OCI-LY3 (cell line): ENCODE results near the gene NUP210.

Experiments used
- H2AFZ ChIP-seq: fragments of 200-600, 300-600 bp; shearing (Covaris generic); 2 replicates; pipeline ENCODE4 v1.6.0; 2014; ENCODE audit warnings: antibody characterized with exemption, low read depth, low read length
- H3K27ac ChIP-seq: fragments of 200-600, 300-600 bp; sonication (generic); 2 replicates; pipeline ENCODE4 v1.5.1; 2014; ENCODE audit warnings: mild to moderate bottlenecking, low read length, moderate library complexity, mixed read lengths
- H3K27me3 ChIP-seq: fragments of 200-600, 300-600 bp; sonication (generic); 2 replicates; pipeline ENCODE4 v1.6.1; 2014; ENCODE audit warnings: low read depth, low read length, mixed read lengths
- H3K36me3 ChIP-seq: fragments of 200-600, 300-600 bp; sonication (generic); replicated peaks from 2 replicates; pipeline ENCODE3; 2014; ENCODE audit warnings: low read depth, low read length, mixed read lengths
- H3K4me1 ChIP-seq: fragments of 300-600, 200-600 bp; sonication (generic); 2 replicates; pipeline ENCODE4 v1.6.1; 2014; ENCODE audit warnings: low read length, mixed read lengths
- H3K4me2 ChIP-seq: fragments of 200-600, 300-600 bp; sonication (generic); 2 replicates; pipeline ENCODE4 v1.6.1; 2014; ENCODE audit warnings: low read length, mixed read lengths
- H3K4me3 ChIP-seq: fragments of 300-600, 200-600 bp; sonication (generic); 2 replicates; pipeline ENCODE4 v1.5.1; 2014; ENCODE audit warnings: antibody characterized with exemption, mild to moderate bottlenecking, low read length, moderate library complexity
- H3K79me2 ChIP-seq: fragments of 300-600, 200-600 bp; shearing (Covaris generic); 2 replicates; pipeline ENCODE4 v1.6.1; 2014; ENCODE audit warnings: mild to moderate bottlenecking, low read length, mixed read lengths
- H3K9ac ChIP-seq: fragments of 300-600, 200-600 bp; shearing (Covaris generic); 2 replicates; pipeline ENCODE4 v1.6.0; 2014; ENCODE audit warnings: mild to moderate bottlenecking, low read length, moderate library complexity
- H3K9me3 ChIP-seq: fragments of 200-600, 300-600 bp; shearing (Covaris generic); 2 replicates; pipeline ENCODE4 v1.6.1; 2014; ENCODE audit warnings: low read length, mixed read lengths; ENCODE audit not compliant: insufficient read depth
- H4K20me1 ChIP-seq: fragments of 200-600, 300-600 bp; sonication (generic); 2 replicates; pipeline ENCODE4 v1.6.1; 2016; ENCODE audit warnings: low read length, mixed read lengths; ENCODE audit not compliant: insufficient read depth
- EZH2phosphoT487 ChIP-seq: fragments of 200-600 bp; shearing (Covaris generic); IDR thresholded peaks from 2 replicates; pipeline ENCODE4 v1.6.1; 2018; ENCODE audit warnings: antibody characterized with exemption, mixed run types, low read depth
- TF ChIP-seq, protein P1 (sequence below): fragments of 200-600, 300-600 bp; sonication (generic); IDR thresholded peaks from 2 replicates; pipeline ENCODE4 v1.5.1; 2014; ENCODE audit warnings: antibody characterized with exemption, low read length, low read depth

NUP210 gene

DNA sequence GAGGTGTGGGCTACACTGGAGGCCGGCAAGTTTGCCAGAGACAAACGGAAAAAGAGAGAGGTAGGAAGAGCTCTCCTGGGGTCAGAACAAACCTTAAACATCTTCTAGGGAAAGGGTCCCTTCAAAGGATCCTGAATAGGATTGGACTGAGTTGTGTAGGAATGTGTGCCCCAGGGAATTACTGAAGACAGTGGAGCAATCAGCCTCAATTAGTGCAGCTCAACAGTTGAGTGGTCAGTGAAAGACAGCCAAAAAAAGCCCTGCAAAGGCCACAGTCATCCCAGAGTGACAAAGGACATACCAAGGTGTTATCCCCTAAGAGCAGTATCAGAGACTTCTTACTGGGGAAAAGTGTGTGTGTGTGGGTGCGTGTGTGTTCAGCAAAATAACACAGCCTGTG, 70.3 kb downstream of the NUP210 start:
- H2AFZ ChIP-seq = no peak overlapping the region
- no peak overlapping the region for H3K4me2 ChIP-seq
- no peaks in the 10 kb centered on the region for H3K9me3 ChIP-seq
- H3K36me3 ChIP-seq = peaks cover 97% of the 10 kb centered on the region
- H3K27me3 ChIP-seq = no peaks in the 10 kb centered on the region
- no peak overlapping the region for H3K27ac ChIP-seq
- no peak overlapping the region for H3K4me3 ChIP-seq
- peaks cover 5% of the 10 kb centered on the region; the same call in 1 of the 2 replicates for H3K79me2 ChIP-seq
- TF ChIP-seq EZH2phosphoT487 = no peak
- TF ChIP-seq, protein P1, sequence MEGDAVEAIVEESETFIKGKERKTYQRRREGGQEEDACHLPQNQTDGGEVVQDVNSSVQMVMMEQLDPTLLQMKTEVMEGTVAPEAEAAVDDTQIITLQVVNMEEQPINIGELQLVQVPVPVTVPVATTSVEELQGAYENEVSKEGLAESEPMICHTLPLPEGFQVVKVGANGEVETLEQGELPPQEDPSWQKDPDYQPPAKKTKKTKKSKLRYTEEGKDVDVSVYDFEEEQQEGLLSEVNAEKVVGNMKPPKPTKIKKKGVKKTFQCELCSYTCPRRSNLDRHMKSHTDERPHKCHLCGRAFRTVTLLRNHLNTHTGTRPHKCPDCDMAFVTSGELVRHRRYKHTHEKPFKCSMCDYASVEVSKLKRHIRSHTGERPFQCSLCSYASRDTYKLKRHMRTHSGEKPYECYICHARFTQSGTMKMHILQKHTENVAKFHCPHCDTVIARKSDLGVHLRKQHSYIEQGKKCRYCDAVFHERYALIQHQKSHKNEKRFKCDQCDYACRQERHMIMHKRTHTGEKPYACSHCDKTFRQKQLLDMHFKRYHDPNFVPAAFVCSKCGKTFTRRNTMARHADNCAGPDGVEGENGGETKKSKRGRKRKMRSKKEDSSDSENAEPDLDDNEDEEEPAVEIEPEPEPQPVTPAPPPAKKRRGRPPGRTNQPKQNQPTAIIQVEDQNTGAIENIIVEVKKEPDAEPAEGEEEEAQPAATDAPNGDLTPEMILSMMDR = no peak
- no peak overlapping the region for H3K9ac ChIP-seq
- no peaks in the 10 kb centered on the region; the same call in 1 of the 2 replicates for H3K4me1 ChIP-seq
- H4K20me1 ChIP-seq = no peaks in the 10 kb centered on the region

DNA sequence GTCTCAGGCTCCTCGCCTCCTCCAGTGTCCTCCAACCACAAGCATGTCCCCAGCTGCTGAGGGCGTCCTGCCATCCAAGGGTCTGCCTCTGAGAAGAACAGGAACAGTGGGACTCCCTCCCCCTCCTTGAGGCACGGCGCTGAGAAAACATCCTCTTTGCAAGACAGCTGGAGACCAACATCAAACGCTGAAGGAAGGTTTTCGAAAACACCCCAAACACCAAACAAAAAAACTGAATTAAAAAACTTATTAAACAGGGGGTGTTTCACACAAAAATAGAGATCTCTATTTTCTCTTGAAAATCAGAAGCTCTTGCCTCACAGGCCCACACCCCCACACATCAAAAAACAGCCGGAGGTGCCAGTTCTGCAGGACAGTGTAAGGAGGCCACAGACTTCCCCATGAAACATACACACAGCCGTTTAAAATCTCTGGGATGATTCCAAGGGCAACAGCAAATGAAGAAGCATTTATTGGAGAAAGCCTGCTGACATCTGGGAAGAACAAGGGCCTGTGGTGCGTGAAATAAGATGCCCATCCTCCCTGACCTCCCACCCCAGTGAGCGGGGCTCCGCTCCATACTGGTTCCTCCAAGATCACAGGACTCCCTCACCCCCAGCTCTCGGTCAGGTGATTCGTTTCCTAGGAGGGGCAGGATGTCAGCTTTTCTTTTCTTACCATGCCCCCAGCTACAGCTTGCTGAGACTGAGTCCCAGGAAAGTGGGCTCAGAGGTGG, 71.3 kb downstream of the NUP210 start:
- no peaks in the 10 kb centered on the region for H3K27me3 ChIP-seq
- no peaks in the 10 kb centered on the region for H4K20me1 ChIP-seq
- TF ChIP-seq, protein P1 = no peak
- TF ChIP-seq EZH2phosphoT487 = no peak
- H3K4me3 ChIP-seq = no peak overlapping the region
- H3K9me3 ChIP-seq = no peaks in the 10 kb centered on the region
- H3K9ac ChIP-seq = no peak overlapping the region
- H2AFZ ChIP-seq = no peak overlapping the region
- H3K27ac ChIP-seq = no peak overlapping the region
- no peaks in the 10 kb centered on the region; the same call in 1 of the 2 replicates for H3K4me1 ChIP-seq
- no peak overlapping the region for H3K4me2 ChIP-seq
- peaks cover 4% of the 10 kb centered on the region; the same call in 1 of the 2 replicates for H3K79me2 ChIP-seq
- peaks cover 92% of the 10 kb centered on the region for H3K36me3 ChIP-seq

DNA sequence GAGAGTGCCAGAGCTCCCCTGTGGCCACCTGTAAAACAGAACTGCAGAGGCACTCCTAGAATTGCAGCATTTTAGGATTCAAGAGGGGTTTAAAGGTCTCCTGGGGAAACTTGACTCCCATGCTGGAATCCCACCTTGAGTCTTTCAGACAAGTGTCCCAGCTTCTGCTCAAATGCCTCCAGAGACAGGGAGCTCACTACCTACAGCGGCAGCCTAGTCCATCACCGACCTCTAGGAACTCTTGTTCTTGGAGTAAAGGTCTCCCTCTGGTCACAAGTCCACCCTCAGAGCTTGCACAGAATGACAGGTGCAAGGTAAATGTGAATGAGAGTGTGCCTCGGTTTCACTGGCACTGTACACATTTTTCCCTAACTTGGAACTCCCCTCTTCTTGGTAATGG, 72.0 kb downstream of the NUP210 start:
- no peak overlapping the region for H3K4me3 ChIP-seq
- no peak for TF ChIP-seq EZH2phosphoT487
- TF ChIP-seq, protein P1 = no peak
- no peak overlapping the region for H3K27ac ChIP-seq
- peaks cover 90% of the 10 kb centered on the region for H3K36me3 ChIP-seq
- H2AFZ ChIP-seq = no peak overlapping the region
- H3K79me2 ChIP-seq = no peaks in the 10 kb centered on the region
- no peaks in the 10 kb centered on the region for H4K20me1 ChIP-seq
- no peaks in the 10 kb centered on the region for H3K27me3 ChIP-seq
- no peaks in the 10 kb centered on the region for H3K9me3 ChIP-seq
- no peak overlapping the region for H3K4me2 ChIP-seq
- H3K4me1 ChIP-seq = no peaks in the 10 kb centered on the region; the same call in 1 of the 2 replicates
- no peak overlapping the region for H3K9ac ChIP-seq

DNA sequence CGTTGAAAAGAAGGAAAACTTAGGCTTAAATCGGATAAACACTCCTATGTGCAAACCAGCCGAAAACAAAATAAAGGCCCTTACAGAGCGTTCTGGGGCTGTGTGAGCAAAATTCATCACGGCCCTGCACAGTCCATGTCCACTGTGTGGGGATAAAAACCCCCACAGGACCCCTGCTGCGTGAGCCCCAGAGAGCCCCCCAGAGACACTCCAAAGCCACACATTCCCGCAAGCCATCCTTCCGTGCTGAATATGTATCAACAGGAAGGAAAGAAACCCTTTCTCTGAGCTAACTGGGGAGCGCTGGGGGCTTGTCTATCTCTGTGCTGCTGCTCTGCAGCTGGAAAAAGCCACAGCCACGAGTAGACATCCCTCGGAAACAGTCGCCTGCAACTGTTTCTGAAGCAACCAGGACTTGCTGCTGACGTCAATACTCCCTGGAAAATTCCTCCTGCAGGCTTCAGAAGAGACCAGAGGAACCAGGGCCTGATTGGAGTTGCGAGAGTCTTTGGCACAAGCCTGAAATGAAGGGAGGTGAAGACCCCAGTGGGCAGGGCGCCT, 72.7 kb downstream of the NUP210 start:
- Histone ChIP-seq H3K27ac (no peak overlapping the region), H3K36me3 (peaks cover 90% of the 10 kb centered on the region)

More for the DNA sequence above, 72.7 kb downstream of the NUP210 start:
- H3K79me2 ChIP-seq = no peaks in the 10 kb centered on the region
- no peaks in the 10 kb centered on the region for H3K9me3 ChIP-seq
- no peak overlapping the region for H3K4me3 ChIP-seq
- H3K4me2 ChIP-seq = no peak overlapping the region
- H3K4me1 ChIP-seq = no peaks in the 10 kb centered on the region
- H3K9ac ChIP-seq = no peak overlapping the region
- no peaks in the 10 kb centered on the region for H4K20me1 ChIP-seq
- no peak overlapping the region for H2AFZ ChIP-seq
- no peaks in the 10 kb centered on the region for H3K27me3 ChIP-seq
- no peak for TF ChIP-seq EZH2phosphoT487
- TF ChIP-seq, protein P1 = no peak
